Activated CD8-positive, alpha-beta memory T cell treated with anti-CD3 and anti-CD28 coated beads, Interleukin-2, amount 50 U/mL, for 48 hours (primary cell): Measurements from ENCODE around the gene EEPD1.

Experiments used
- DNase-seq: peaks from one replicate; pipeline ENCODE4 v3.0.0-alpha.2; 2020

Gene EEPD1

DNA sequence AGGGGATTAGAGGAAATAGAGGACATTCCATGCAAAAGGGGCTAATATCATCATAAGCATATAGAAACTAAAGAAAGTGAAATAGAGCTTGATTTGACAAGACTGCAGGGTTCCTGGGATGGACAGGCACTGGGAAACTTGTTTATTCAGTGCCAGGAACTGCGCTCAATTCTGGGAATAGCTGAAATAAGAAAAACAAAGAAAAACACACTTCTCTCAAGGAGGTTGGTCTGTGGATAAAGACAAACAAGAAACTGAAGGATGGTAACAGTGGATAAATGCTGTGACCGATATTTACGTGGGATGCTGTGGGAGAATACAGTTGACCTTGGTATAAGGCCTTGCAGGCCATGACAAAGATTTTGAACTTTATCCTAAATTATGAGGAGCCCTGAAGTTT is 195.7 kb downstream of the EEPD1 start:
- no peak for DNase-seq

DNA sequence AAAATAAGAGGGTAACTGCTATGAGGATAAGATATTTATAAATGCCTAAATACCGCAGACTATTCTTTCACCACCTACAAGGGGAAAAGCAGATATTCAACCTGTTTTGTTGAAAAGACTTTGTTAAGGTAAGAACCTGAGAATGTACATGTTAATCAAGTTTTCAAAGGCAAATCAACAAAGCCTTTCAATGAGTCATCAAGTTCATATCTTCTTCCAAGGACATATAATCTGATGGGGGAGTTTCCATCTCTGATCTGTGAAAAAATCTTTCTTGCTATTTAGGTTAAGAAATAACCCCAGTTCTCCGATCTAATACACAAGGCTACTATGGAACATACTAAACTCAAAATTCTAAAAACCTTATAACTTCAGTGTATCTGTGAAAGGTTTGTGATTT is 196.6 kb downstream of the EEPD1 start:
- no peak for DNase-seq
